Transverse colon (tissue), 4 donors: Measurements from ENCODE around the gene SP2. TPM values are rescaled to one million over a fixed set of nuclear protein-coding genes. Genes with fewer than 3 reads are reported as not detected.

Experiments used
- DNase-seq: peaks from one replicate; pipeline ENCODE4 v3.0.0-alpha.2; 2019
- H3K27ac ChIP-seq, 4 donors: fragments of 200-600 bp; sonication (generic); 2 replicates each; pipeline ENCODE4 v1.5.1; 2016 to 2018; ENCODE audit warnings: inconsistent platforms in 4 of 4
- H3K27me3 ChIP-seq: fragments of 200-600 bp; sonication (generic); 2 replicates; pipeline ENCODE4 v1.5.1; 2017; ENCODE audit warnings: inconsistent platforms
- H3K36me3 ChIP-seq, 4 donors: fragments of 200-600 bp; sonication (generic); 2 replicates each; pipeline ENCODE4 v1.5.1; 2017 to 2019; ENCODE audit warnings: inconsistent platforms in 4 of 4
- H3K4me1 ChIP-seq, 4 donors: fragments of 200-600 bp; sonication (generic); 2 replicates each; pipeline ENCODE4 v1.5.1; 2017 to 2020; ENCODE audit warnings: inconsistent platforms in 4 of 4
- H3K4me3 ChIP-seq, 4 donors: fragments of 200-600 bp; sonication (generic); 1 replicate in 1 of 4; 2 replicates in 3 of 4; pipeline versions ENCODE4 v1.5.1 to v1.6.1; 2017 to 2019; ENCODE audit warnings: inconsistent platforms in 4 of 4
- H3K9me3 ChIP-seq, 2 donors: fragments of 200-600 bp; sonication (generic); 2 replicates each; pipeline ENCODE4 v1.5.1; 2017 to 2019; ENCODE audit warnings: inconsistent platforms in 2 of 2
- CTCF ChIP-seq, 5 experiments: fragments of 200-600 bp in 3 of 5; fragments of 450-650 bp in 2 of 5; sonication (generic) in 3 of 5; IDR thresholded peaks; 1 replicate in 2 of 5; 2 replicates in 3 of 5; pipeline ENCODE4 v1.5.1; 2016 to 2017; ENCODE audit warnings: antibody characterized with exemption in 5 of 5, inconsistent platforms in 3 of 5, mild to moderate bottlenecking in 2 of 5, moderate library complexity in 1 of 5
- EP300 ChIP-seq: sonication (generic); formaldehyde crosslinking; IDR thresholded peaks from one replicate; pipeline ENCODE4 v1.6.1; 2017; ENCODE audit warnings: antibody characterized with exemption, low read depth
- POLR2A ChIP-seq: fragments of 450-650 bp; IDR thresholded peaks from one replicate; pipeline ENCODE4 v1.6.1; 2016; ENCODE audit warnings: antibody characterized with exemption, mild to moderate bottlenecking, moderate library complexity
- POLR2AphosphoS5 ChIP-seq, 3 donors: sonication (generic); formaldehyde crosslinking; IDR thresholded peaks; one replicate each; pipeline ENCODE4 v1.6.1; 2016; ENCODE audit warnings: antibody characterized with exemption in 3 of 3
- WGBS, 2 donors: methylation state at CpG; one replicate each; pipeline ENCODE4 v1.1.5; 2018; ENCODE audit warnings: low coverage in 1 of 2; 5-methylcytosine and 5-hydroxymethylcytosine counted together
- in situ Hi-C, 4 donors: fragments of 200-750 bp; cut with MboI; loops; one replicate each; pipeline versions ENCODE4 v1.15.0 to v1.15.1; 2017; ENCODE audit warnings: low sequenced_read_pairs in 3 of 4, low pct_ligation_motif_present in 1 of 4, low pct_unique_long_range_greater_than_20kb in 1 of 4
- intact Hi-C: fragments of 100-400 bp; cut with DNase I; formaldehyde crosslinking; loops from one replicate; pipeline ENCODE4 v1.15.1; 2023; ENCODE audit warnings: low total_unique reads
- total RNA-seq, 4 donors: library from RNA; depleted of rRNA; stranded (reverse); fragments of >200 nt; gene quantifications; one replicate each; pipeline ENCODE4 v1.1.0, GENCODE V29; 2016

Gene SP2
- total RNA-seq, 4 donors from 2014 or later, result 8.3 to 22.1 (median 17.4) TPM

- 35 to 77% methylated on average over 2 to 11 of the region's 11 CpGs for WGBS, 2 donors
- H3K4me1 ChIP-seq, result peaks cover 7 to 30% (median 18%) of the 10 kb centered on the region in 4 donors
- no peaks in the 10 kb centered on the region for H3K9me3 ChIP-seq
- peak; percentile 93 for DNase-seq
- TF ChIP-seq POLR2A (no peak), CTCF (IDR thresholded peaks at IDR 0.05) (peak; percentile 97 to 98 (median 97)), EP300 (no peak)
- no peaks in the 10 kb centered on the region for H3K36me3 ChIP-seq
- intact Hi-C loops (loop anchor here (2.0 kb wide), 1 partner anchor 47 kb away; no protein-coding TSS in a partner anchor), in situ Hi-C loops (loop anchor here in 3 of 4 donors (5.0 kb wide), 1 partner anchor 48 kb away; the partner anchor contains the start of gene SCRN2 (in 3 of the 3))
- no peak overlapping the region for H3K4me3 ChIP-seq
- H3K27me3 ChIP-seq, result no peaks in the 10 kb centered on the region
- H3K27ac ChIP-seq, result no peak overlapping the region
These were observed 6.1 kb upstream of the SP2 start for GRCh38 chr17:47889734-47890529.

DNA sequence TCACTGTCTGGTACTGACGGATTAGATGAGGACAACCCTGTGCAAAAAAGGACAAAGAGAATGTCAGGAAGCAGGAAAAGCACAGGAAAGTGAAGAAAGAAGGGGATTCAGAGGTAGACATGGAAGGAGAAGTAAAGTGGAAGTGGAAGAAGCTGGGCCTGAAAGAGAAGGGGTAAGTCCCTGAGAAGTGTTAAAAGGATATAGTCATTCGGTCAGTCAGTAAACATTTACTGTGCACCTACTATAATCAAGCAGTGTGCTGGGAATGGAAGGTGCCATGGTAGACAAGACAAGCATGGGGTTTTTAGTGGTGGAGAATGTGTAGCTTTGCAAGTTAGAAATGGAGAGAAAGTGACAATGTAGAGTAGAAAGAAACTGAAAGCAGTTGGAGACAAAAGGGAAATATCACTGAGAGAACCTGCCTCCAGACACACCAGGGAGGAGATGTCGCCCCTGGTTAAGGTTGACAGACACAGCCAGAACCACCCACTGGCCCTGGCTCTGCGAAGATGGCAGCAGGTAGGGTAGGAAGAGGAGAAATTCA, 4.4 kb upstream of the SP2 start:
- WGBS, 2 donors, result 67 to 78% methylated on average over 3 to 4 of the region's 4 CpGs

GRCh38 chr17:47894498-47895346, 1.3 kb upstream of the SP2 start:
- Histone ChIP-seq H3K27me3 (no peaks in the 10 kb centered on the region), H3K9me3 (no peaks in the 10 kb centered on the region), H3K27ac (peak overlapping the region; percentile 91 to 98 (median 93)), H3K4me1 (peaks cover 5 to 27% (median 19%) of the 10 kb centered on the region in 4 donors), H3K36me3 (no peaks in the 10 kb centered on the region), H3K4me3 (peak overlapping the region; percentile 60 to 75 (median 66))
- in situ Hi-C loops (loop anchor here in 2 of 4 donors (5.0 kb wide), 1 partner anchor 52 kb away; the partner anchor contains the start of gene SCRN2 (in 2 of the 2)), intact Hi-C loops (no loop called here)
- DNase-seq, result no peak
- 28 to 38% methylated on average over 9 to 11 of the region's 11 CpGs for WGBS, 2 donors
- TF ChIP-seq CTCF (IDR thresholded peaks at IDR 0.05) (no peak), POLR2A (no peak), EP300 (no peak), POLR2AphosphoS5 (IDR thresholded peaks at IDR 0.05) (no peak)

More for the DNA sequence above, 4.4 kb upstream of the SP2 start:
- in situ Hi-C loops (loop anchor here in 2 of 4 donors (5.0 kb wide), 1 partner anchor 49 kb away; the partner anchor contains the start of gene SCRN2 (in 2 of the 2)), intact Hi-C loops (loop anchor here (2.0 kb wide), 1 partner anchor 49 kb away; no protein-coding TSS in a partner anchor)
- Histone ChIP-seq H3K36me3 (no peaks in the 10 kb centered on the region), H3K4me3 (no peak overlapping the region), H3K9me3 (no peaks in the 10 kb centered on the region), H3K27ac (no peak overlapping the region), H3K27me3 (no peaks in the 10 kb centered on the region), H3K4me1 (peaks cover 0 to 13% (median 8%) of the 10 kb centered on the region in 4 donors)
- DNase-seq, result no peak
- TF ChIP-seq POLR2A (no peak), EP300 (no peak), POLR2AphosphoS5 (IDR thresholded peaks at IDR 0.05) (no peak), CTCF (IDR thresholded peaks at IDR 0.05) (no peak)
